Mucosa of rectum (tissue), 2 donors: ENCODE measurements around the gene ITPRIPL1.

Source experiments
- H3K27ac ChIP-seq, 2 donors: one replicate each; pipeline ENCODE4 v1.7.0; 2013; ENCODE audit warnings: inconsistent platforms in 2 of 2, low read depth in 2 of 2, low read length in 2 of 2
- H3K27me3 ChIP-seq, 2 donors: one replicate each; pipeline ENCODE4 v1.7.0; 2013; ENCODE audit warnings: low read length in 2 of 2; ENCODE audit not compliant: control insufficient read depth in 2 of 2, insufficient read depth in 2 of 2
- H3K36me3 ChIP-seq, 2 donors: one replicate each; pipeline ENCODE4 v1.7.0; 2013; ENCODE audit warnings: low read length in 2 of 2; ENCODE audit not compliant: control insufficient read depth in 2 of 2, insufficient read depth in 2 of 2
- H3K4me1 ChIP-seq, 2 donors: one replicate each; pipeline ENCODE4 v1.7.0; 2013; ENCODE audit warnings: low read length in 2 of 2, mild to moderate bottlenecking in 1 of 2; ENCODE audit not compliant: control insufficient read depth in 2 of 2, insufficient read depth in 2 of 2
- H3K4me3 ChIP-seq, 2 donors: one replicate each; pipeline ENCODE4 v1.7.0; 2013; ENCODE audit warnings: low read length in 2 of 2
- H3K9ac ChIP-seq, 2 donors: one replicate each; pipeline ENCODE4 v1.7.0; 2013; ENCODE audit warnings: low read length in 2 of 2, low read depth in 1 of 2, mild to moderate bottlenecking in 1 of 2
- H3K9me3 ChIP-seq, 2 donors: one replicate each; pipeline ENCODE4 v1.7.0; 2013; ENCODE audit warnings: low read length in 2 of 2; ENCODE audit not compliant: control insufficient read depth in 2 of 2
- donor health status: healthy.
- donor health status: Normal muscosa, but diverticular disease.

ITPRIPL1 gene

DNA sequence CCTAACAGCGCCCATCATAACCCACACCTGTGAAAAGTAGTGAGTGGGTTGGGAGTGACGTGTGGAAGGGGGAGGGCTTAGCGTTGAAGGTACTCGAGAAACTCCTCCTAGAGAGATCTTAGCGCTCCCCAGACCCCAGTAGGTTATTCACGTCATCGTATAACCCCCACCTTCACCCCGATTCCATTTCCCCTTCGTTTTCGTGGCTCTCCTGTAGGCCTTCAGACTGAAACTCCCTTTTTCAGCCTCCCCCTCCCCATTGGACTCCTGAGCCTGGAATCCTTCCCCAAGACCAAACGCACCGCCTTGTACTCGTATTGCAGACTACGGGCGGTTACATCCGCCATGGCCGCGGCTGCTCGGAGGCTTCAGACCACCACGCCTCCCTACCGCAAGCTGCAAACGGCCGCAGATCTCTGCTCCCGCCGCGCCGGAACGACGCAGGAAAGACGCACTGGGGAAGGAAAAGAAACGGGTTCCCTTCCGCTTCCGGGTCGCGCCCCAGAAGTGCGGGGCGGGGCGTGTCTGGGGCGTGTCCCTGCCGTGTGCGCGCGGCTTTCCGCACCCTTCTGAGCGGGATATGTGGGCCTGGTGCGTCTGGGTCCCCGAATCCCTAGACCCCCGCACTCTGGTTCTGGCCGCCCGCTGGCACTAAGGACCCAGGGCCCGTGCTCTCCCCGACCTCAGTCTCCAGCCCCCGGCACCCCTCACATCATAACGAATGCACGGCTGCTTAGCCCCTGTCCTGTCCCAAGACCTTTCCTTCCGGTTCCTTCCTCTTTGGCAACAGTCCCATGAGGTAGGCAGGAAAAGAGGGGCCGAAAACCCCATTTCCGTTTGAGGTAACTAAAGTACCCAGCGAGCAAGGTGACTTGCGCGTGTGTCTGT, 19.8 kb upstream of the ITPRIPL1 start, which contains the start of gene SNRNP200:
TSS of gene SNRNP200 (minus strand) at position 456 of the 888 bp plus-strand sequence. CDS start at position 347, 109 bp downstream.
- Histone ChIP-seq H3K4me3 (peak within 1 kb of the TSS; percentile 76 to 99), H3K27ac (peak within 1 kb of the TSS; percentile 70 to 91), H3K4me1 (peaks cover 9 to 14% of the 10 kb centered on the region in 2 donors), H3K9me3 (no peaks in the 10 kb centered on the region), H3K36me3 (peaks cover 25 to 28% of the 10 kb centered on the region in 2 donors), H3K9ac (peak within 1 kb of the TSS; percentile 88 to 96), H3K27me3 (no peaks in the 10 kb centered on the region)

DNA sequence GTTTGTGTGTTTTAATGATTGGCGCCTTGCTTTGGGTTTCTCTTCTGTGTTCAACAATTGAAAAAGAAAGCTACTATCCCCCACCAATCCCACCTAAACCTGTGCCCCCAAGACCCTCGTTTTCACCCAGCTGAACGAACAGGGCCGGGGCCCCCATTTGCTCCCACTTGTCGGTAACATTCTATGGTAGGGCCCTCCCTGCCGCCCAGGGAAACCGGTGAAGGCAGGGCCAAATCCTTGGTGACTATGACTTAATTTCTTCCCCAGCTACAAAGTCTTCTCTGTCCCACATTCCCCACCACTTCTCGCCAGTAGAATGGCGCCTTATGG, 19.2 kb upstream of the ITPRIPL1 start:
- H3K36me3 ChIP-seq: peaks cover 23 to 25% of the 10 kb centered on the region in 2 donors
- H3K9ac ChIP-seq: peak overlapping the region; percentile 88 to 96
- no peaks in the 10 kb centered on the region for H3K27me3 ChIP-seq
- H3K4me1 ChIP-seq: peaks cover 9 to 14% of the 10 kb centered on the region in 2 donors
- H3K9me3 ChIP-seq: no peaks in the 10 kb centered on the region
- H3K27ac ChIP-seq: peak overlapping the region; percentile 70 to 91
- peak overlapping the region; percentile 76 to 99 for H3K4me3 ChIP-seq

DNA sequence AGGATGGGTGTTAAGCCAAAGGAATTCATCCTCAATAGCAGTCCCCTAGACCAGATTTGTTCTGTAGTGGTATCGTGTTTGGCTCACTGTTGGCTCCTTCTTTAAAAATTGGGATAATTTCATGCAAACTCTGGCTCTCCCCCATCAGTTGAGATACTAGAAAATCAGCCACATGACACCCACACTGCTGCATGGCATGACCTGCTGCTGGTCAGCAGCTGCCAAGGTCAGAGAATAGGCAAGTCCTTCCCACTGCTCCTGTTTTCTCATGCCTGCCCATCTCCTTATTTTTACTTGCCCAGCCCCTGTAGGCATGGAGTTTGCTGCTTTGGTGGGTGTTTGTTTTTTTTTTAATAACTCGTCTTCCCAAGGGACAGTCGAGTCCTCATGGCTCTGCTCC, 18.7 kb upstream of the ITPRIPL1 start:
- H3K27me3 ChIP-seq: no peaks in the 10 kb centered on the region
- H3K27ac ChIP-seq: no peak overlapping the region
- H3K4me1 ChIP-seq: peaks cover 9 to 14% of the 10 kb centered on the region in 2 donors
- peaks cover 19 to 21% of the 10 kb centered on the region in 2 donors for H3K36me3 ChIP-seq
- peak overlapping the region; percentile 26 to 88 for H3K9ac ChIP-seq
- no peaks in the 10 kb centered on the region for H3K9me3 ChIP-seq
- peak overlapping the region; percentile 76 to 99 for H3K4me3 ChIP-seq

DNA sequence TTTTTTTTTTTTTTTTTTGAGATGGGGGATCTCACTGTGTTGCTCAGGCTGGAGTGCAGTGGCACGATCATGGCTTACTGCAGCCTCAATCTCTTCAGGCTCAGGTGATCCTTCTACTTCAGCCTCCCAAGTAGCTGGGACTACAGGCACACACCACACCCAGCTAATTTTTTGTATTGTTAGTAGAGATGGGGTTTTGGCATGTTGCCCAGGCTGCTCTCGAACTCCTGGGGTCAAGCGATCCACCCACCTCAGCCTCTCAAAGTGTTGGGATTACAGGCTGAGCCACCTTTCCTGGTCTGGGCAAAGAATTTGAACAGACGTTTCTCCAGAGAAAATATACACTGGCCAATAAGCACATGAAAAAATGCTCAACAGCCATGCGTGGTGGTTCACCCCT, 16.9 kb upstream of the ITPRIPL1 start:
- H3K9me3 ChIP-seq: no peaks in the 10 kb centered on the region
- H3K36me3 ChIP-seq: peaks cover under 1 to 2% of the 10 kb centered on the region in 2 donors
- H3K27me3 ChIP-seq: no peaks in the 10 kb centered on the region
- H3K27ac ChIP-seq: no peak overlapping the region
- no peak overlapping the region for H3K9ac ChIP-seq
- peaks cover 9 to 14% of the 10 kb centered on the region in 2 donors for H3K4me1 ChIP-seq
- H3K4me3 ChIP-seq: no peak overlapping the region

DNA sequence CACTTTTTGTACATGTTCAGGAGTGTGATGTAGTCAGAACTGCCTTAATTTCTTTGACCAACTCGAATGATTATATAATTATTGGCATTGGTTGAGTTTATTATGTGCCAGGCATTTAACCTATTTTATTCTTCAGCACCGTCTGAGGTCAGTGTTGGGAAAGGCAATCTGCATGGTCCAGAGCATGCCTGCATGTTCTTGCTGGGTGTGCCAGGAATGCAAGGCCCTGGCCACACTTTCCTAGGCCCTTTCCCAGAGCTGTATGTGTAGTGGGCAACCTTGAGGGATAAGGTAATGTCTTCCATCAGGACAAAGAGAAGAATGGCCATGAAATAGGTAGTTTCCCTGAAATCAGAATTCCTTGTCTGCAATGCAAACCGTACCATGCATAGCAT, 10.1 kb upstream of the ITPRIPL1 start:
- Histone ChIP-seq H3K36me3 (no peaks in the 10 kb centered on the region), H3K4me1 (no peaks in the 10 kb centered on the region), H3K4me3 (no peak overlapping the region), H3K9ac (no peak overlapping the region), H3K27ac (no peak overlapping the region), H3K27me3 (peaks cover 5 to 10% of the 10 kb centered on the region in 2 donors), H3K9me3 (no peaks in the 10 kb centered on the region)

DNA sequence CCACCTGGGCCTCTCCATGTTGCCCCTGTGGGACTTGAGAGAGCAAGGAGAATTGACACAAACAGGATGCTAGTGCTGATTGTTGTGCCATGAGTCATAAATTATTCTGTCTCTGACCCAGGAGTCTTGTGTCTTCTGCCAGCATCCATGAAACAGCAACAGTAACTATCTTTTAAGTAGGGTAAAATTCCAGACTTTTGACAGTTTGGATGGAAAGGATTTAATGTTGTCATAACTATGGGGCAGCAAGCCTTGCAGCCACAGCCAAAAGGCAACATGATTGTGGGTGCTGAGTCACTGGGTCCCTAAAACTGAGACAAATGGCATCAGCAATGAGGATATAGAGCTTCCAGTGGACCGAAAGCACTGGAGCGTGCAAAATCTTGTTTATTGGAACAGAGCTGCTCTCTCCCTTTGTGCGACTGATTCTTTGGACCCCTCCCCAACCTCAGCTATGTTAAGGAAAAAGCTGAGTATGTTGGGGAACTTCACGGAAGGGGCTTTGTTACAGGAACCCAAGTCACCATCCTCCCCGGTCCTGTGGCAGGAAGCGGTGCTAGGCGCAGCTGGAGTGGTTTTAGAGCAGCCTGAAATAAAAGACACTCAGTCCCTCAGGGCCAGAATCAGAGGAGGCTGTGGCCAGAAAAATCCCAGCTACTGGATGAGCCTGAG, 9.6 kb upstream of the ITPRIPL1 start:
- H3K27ac ChIP-seq: no peak overlapping the region
- H3K9ac ChIP-seq: no peak overlapping the region
- H3K36me3 ChIP-seq: no peaks in the 10 kb centered on the region
- peaks cover 10% of the 10 kb centered on the region in 2 donors for H3K27me3 ChIP-seq
- no peaks in the 10 kb centered on the region for H3K4me1 ChIP-seq
- no peak overlapping the region for H3K4me3 ChIP-seq
- no peaks in the 10 kb centered on the region for H3K9me3 ChIP-seq

DNA sequence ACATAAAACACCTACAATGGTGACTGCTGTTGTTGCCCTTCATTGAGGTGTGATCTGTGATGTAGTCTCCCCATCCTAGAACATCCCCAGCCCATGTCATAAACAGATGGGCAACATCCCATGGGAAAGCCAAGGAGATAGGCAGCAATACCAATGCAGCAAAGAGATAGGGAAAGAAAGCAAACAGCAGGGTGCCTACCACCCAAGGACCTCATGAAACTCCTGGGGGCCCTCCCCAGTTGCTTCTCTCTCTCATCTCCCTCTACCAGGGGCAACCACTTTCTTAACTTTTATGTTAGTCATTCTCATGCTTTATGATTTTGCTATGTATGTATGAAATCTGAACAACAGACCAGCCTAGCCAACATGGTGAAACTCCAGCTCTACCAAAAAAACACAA, 8.1 kb upstream of the ITPRIPL1 start:
- Histone ChIP-seq H3K9me3 (no peaks in the 10 kb centered on the region), H3K9ac (no peak overlapping the region), H3K4me1 (peaks cover 0 to 10% of the 10 kb centered on the region in 2 donors), H3K36me3 (no peaks in the 10 kb centered on the region), H3K4me3 (no peak overlapping the region), H3K27ac (no peak overlapping the region), H3K27me3 (peaks cover 14 to 16% of the 10 kb centered on the region in 2 donors)

DNA sequence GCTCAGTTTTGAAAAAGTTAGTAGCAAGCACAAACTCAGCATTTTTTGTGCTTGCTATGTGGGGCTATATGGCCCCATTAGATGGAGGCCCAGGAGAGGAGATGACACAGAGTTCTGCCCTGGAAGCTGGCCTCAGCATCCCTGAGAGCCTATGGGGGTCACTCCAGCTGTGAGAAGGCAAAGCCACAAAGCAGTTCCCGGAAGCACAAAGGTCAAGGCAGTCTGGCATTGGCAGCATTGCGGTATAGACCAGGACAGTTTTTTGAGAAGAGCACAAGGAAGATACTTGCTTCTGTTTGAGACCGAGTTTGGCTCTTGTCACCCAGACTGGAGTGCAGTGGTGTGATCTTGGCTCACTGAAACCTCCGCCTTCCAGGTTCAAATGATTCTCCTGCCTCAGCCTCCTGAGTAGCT, 7.5 kb upstream of the ITPRIPL1 start:
- Histone ChIP-seq H3K27ac (no peak overlapping the region), H3K36me3 (no peaks in the 10 kb centered on the region), H3K4me3 (no peak overlapping the region), H3K27me3 (peaks cover 15 to 16% of the 10 kb centered on the region in 2 donors), H3K9ac (no peak overlapping the region), H3K4me1 (peaks cover 0 to 12% of the 10 kb centered on the region in 2 donors), H3K9me3 (no peaks in the 10 kb centered on the region)

DNA sequence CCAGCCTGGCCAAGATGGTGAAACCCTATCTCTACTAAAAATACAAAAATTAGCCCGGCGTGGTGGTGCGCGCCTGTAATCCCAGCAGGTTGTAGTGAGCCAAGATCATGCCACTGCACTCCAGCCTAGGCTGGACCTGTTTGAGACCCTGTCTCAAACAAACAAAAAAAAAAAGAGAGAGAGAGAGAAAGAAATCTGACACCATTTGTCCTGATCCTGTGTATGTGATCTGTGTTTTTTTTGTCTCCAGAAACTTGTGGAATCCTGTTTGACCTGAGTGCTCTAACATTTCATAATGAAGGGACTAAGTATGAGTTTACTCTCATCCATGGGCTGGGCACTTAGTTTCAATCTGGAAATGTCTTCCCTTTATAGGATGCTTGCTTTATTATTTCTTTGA, 6.4 kb upstream of the ITPRIPL1 start:
- no peak overlapping the region for H3K27ac ChIP-seq
- no peak overlapping the region for H3K9ac ChIP-seq
- peaks cover 17 to 21% of the 10 kb centered on the region in 2 donors for H3K27me3 ChIP-seq
- H3K36me3 ChIP-seq: no peaks in the 10 kb centered on the region
- no peaks in the 10 kb centered on the region for H3K9me3 ChIP-seq
- H3K4me3 ChIP-seq: no peak overlapping the region
- peaks cover 0 to 12% of the 10 kb centered on the region in 2 donors for H3K4me1 ChIP-seq

DNA sequence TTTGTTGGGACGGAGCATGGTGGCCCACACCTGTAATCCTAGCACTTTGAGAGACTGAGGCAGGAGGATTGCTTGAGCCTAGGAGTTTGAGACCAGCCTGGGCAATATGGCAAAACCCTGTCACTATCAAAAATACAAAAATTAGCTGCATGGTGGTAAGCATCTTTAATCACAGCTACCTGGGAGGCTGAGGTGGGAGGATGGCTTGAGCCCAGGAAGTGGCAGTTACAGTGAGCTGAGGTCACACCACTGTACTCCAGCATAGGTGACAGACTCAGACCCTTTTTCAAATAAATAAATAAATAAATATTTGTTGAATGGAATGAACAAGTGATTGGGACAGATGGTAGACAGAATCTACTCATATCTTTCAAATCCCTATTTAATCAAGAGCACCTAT, 5.7 kb upstream of the ITPRIPL1 start:
- peaks cover 0 to 12% of the 10 kb centered on the region in 2 donors for H3K4me1 ChIP-seq
- H3K36me3 ChIP-seq: no peaks in the 10 kb centered on the region
- H3K27me3 ChIP-seq: peaks cover 17 to 21% of the 10 kb centered on the region in 2 donors
- no peak overlapping the region for H3K4me3 ChIP-seq
- H3K9me3 ChIP-seq: no peaks in the 10 kb centered on the region
- no peak overlapping the region for H3K9ac ChIP-seq
- no peak overlapping the region for H3K27ac ChIP-seq
